Effector CD8-positive, alpha-beta T cell (primary cell): ENCODE results near the gene VDR.

Experiments
- DNase-seq: peaks from one replicate; lab custom pipeline; 2025; lab: John Stamatoyannopoulos, UW
- total RNA-seq, 4 experiments: gene quantifications; one replicate each; lab custom pipeline; 2026; lab: John Stamatoyannopoulos, UW

VDR gene
- 2.9 to 40.4 (median 6.8) reads per million in 4 experiments for total RNA-seq

- peak; percentile 69 for DNase-seq
Observed at GRCh38 chr12:47904713-47905709, at the start of gene VDR. Gene VDR (minus strand): TSS chr12:47904994. CDS start chr12:47879113, 25,881 bp downstream.

- no peak for DNase-seq
Observed at GRCh38 chr12:47954058-47954457, 49.3 kb upstream of the VDR start.

- DNase-seq = no peak
Observed at GRCh38 chr12:47950856-47951468, 46.2 kb upstream of the VDR start.

GRCh38 chr12:47949441-47950341 is 44.9 kb upstream of the VDR start:
- peak; percentile 28 for DNase-seq

- no peak for DNase-seq
Observed at GRCh38 chr12:47947341-47947740, 42.5 kb upstream of the VDR start.

- no peak for DNase-seq
Observed at GRCh38 chr12:47946413-47947323, 41.9 kb upstream of the VDR start.

- DNase-seq = no peak
Observed at GRCh38 chr12:47945341-47945728, 40.5 kb upstream of the VDR start.

GRCh38 chr12:47944685-47945340 is 40.0 kb upstream of the VDR start:
- no peak for DNase-seq

GRCh38 chr12:47943623-47944340 is 39.0 kb upstream of the VDR start:
- DNase-seq = no peak

GRCh38 chr12:47942614-47943225 is 37.9 kb upstream of the VDR start:
- DNase-seq = no peak

GRCh38 chr12:47941871-47942613 is 37.2 kb upstream of the VDR start:
- DNase-seq = peak; percentile 48

- no peak for DNase-seq
Observed at GRCh38 chr12:47941475-47941780, 36.6 kb upstream of the VDR start.

GRCh38 chr12:47940773-47941474 is 36.1 kb upstream of the VDR start:
- no peak for DNase-seq

- DNase-seq = no peak
Observed at GRCh38 chr12:47939009-47939601, 34.3 kb upstream of the VDR start.

GRCh38 chr12:47938594-47938993 is 33.8 kb upstream of the VDR start:
- DNase-seq = no peak

- DNase-seq = no peak
Observed at GRCh38 chr12:47938093-47938492, 33.3 kb upstream of the VDR start.

GRCh38 chr12:47935184-47935583 is 30.4 kb upstream of the VDR start:
- no peak for DNase-seq

GRCh38 chr12:47931187-47931586 is 26.4 kb upstream of the VDR start:
- no peak for DNase-seq
